Body of pancreas (tissue), 4 donors: ENCODE data around the gene LANCL3.

Source experiments
- POLR2A ChIP-seq, 3 donors: fragments of 450-650 bp; IDR thresholded peaks; one replicate each; pipeline ENCODE4 v1.6.1; 2016; ENCODE audit warnings: antibody characterized with exemption in 3 of 3, mild to moderate bottlenecking in 2 of 3
- TF ChIP-seq, protein P1 (sequence below), 7 experiments: fragments of 450-650 bp in 4 of 7; fragments of 200-600 bp in 3 of 7; sonication (generic) in 3 of 7; IDR thresholded peaks; one replicate each; pipeline ENCODE4 v1.5.1; 2016 to 2019; ENCODE audit warnings: antibody characterized with exemption in 7 of 7

DNA sequence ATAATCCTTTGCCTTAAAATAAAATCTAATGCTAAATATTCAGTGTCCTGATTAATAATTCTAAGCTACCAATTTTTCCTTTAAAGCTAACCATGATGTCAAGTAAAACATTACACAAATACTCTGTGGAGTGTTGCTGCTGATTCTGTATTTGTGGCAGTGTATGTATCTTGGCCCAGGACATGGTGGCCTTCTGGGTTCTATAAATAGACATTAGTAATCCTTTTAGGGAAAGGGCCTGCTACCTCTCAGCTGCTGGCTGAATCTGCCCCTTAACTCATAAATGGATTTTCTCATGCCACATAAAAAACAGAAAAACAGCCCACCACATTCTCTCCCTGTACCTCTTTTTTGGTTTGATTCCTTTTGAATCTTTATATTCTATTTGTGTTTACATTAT lies 113.0 kb downstream of the LANCL3 start:
- TF ChIP-seq, protein P1, sequence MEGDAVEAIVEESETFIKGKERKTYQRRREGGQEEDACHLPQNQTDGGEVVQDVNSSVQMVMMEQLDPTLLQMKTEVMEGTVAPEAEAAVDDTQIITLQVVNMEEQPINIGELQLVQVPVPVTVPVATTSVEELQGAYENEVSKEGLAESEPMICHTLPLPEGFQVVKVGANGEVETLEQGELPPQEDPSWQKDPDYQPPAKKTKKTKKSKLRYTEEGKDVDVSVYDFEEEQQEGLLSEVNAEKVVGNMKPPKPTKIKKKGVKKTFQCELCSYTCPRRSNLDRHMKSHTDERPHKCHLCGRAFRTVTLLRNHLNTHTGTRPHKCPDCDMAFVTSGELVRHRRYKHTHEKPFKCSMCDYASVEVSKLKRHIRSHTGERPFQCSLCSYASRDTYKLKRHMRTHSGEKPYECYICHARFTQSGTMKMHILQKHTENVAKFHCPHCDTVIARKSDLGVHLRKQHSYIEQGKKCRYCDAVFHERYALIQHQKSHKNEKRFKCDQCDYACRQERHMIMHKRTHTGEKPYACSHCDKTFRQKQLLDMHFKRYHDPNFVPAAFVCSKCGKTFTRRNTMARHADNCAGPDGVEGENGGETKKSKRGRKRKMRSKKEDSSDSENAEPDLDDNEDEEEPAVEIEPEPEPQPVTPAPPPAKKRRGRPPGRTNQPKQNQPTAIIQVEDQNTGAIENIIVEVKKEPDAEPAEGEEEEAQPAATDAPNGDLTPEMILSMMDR (IDR thresholded peaks at IDR 0.05), result no peak
- no peak for TF ChIP-seq POLR2A (IDR thresholded peaks at IDR 0.05)
